ENCODE results near the gene CCDC51. TPM values are rescaled to one million over a fixed set of nuclear protein-coding genes. Genes with fewer than 3 reads are reported as not detected.

The CCDC51 gene
- polyA plus RNA-seq, 1 donor (not counting 4 experiments of a cell fraction or from before 2014, with no cell fraction given), result 27.9 TPM

DNA sequence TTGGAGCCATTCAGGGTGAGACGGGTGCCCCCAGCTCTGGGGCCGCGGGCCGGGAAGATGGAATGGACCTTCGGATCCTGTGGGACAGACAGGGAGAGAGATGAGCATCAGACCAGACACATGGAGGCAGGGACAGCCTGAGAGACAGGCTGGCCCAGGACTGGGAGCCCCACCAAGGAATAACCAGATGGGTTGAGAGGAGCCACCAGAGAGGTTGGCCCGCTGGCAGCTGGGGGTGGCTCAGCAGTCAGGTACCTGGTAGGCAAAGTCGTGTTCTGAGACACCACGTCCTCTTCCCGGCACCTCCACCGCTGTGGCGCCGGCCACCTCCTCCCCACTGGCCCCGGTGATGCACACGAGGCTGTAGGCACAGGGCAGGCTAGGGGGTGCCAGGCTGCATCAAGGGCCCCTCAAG is 23.8 kb downstream of the CCDC51 start:
- H3K27me3 ChIP-seq (ENCODE audit: control insufficient read depth, extremely low read depth, insufficient read depth, low read length), result no peaks in the 10 kb centered on the region
- H2AFZ ChIP-seq (ENCODE audit: control insufficient read depth, low read length), result no peak overlapping the region
- peaks cover 8% of the 10 kb centered on the region for H3K79me2 ChIP-seq (ENCODE audit: control insufficient read depth, insufficient read depth, low read length)
- H3K36me3 ChIP-seq (ENCODE audit: control insufficient read depth in 2 of 2, extremely low read depth in 1 of 2, insufficient read depth in 2 of 2, low read length in 2 of 2), result peaks cover 64 to 72% of the 10 kb centered on the region in 2 experiments
- peaks cover 12% of the 10 kb centered on the region for H3K4me1 ChIP-seq (ENCODE audit: control insufficient read depth, extremely low read depth, insufficient read depth, low read length)
- no peak overlapping the region for H3K4me2 ChIP-seq (ENCODE audit: control insufficient read depth, extremely low read depth, insufficient read depth, low read depth, low read length)
- no peak overlapping the region for H3K9ac ChIP-seq (ENCODE audit: control insufficient read depth, extremely low read depth, insufficient read depth, low read length)
- TF ChIP-seq, protein P1, sequence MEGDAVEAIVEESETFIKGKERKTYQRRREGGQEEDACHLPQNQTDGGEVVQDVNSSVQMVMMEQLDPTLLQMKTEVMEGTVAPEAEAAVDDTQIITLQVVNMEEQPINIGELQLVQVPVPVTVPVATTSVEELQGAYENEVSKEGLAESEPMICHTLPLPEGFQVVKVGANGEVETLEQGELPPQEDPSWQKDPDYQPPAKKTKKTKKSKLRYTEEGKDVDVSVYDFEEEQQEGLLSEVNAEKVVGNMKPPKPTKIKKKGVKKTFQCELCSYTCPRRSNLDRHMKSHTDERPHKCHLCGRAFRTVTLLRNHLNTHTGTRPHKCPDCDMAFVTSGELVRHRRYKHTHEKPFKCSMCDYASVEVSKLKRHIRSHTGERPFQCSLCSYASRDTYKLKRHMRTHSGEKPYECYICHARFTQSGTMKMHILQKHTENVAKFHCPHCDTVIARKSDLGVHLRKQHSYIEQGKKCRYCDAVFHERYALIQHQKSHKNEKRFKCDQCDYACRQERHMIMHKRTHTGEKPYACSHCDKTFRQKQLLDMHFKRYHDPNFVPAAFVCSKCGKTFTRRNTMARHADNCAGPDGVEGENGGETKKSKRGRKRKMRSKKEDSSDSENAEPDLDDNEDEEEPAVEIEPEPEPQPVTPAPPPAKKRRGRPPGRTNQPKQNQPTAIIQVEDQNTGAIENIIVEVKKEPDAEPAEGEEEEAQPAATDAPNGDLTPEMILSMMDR (optimal IDR thresholded peaks at IDR 0.05 in 1 of 3, IDR thresholded peaks at IDR 0.05 in 1 of 3, conservative IDR thresholded peaks at IDR 0.05 in 1 of 3; ENCODE audit: extremely low read depth in 1 of 3, insufficient read depth in 2 of 3, low read length in 3 of 3), result no peak
- TF ChIP-seq EZH2 (IDR thresholded peaks at IDR 0.05; ENCODE audit: low read length), result no peak
- H3K4me3 ChIP-seq (ENCODE audit: control insufficient read depth in 2 of 3, extremely low read depth in 1 of 3, insufficient read depth in 2 of 3, low read depth in 1 of 3, low read length in 3 of 3), result no peak overlapping the region
- no peak overlapping the region for H3K27ac ChIP-seq (ENCODE audit: control insufficient read depth, insufficient read depth, low read length)
- peaks cover 3% of the 10 kb centered on the region for H3K9me1 ChIP-seq (ENCODE audit: control insufficient read depth, extremely low read depth, insufficient read depth, low read length)
- FAIRE-seq (no peak), DNase-seq (ENCODE audit: low read depth, low spot score) (no peak)
- H3K9me3 ChIP-seq (ENCODE audit: control insufficient read depth, low read depth, low read length), result no peaks in the 10 kb centered on the region
- dilution Hi-C loops (cut with MboI; ENCODE audit: extremely low pct_ligation_motif_present, low sequenced_read_pairs), result no loop called here
- peaks cover 10% of the 10 kb centered on the region for H4K20me1 ChIP-seq (ENCODE audit: control insufficient read depth, extremely low read depth, insufficient read depth, low read length)

DNA sequence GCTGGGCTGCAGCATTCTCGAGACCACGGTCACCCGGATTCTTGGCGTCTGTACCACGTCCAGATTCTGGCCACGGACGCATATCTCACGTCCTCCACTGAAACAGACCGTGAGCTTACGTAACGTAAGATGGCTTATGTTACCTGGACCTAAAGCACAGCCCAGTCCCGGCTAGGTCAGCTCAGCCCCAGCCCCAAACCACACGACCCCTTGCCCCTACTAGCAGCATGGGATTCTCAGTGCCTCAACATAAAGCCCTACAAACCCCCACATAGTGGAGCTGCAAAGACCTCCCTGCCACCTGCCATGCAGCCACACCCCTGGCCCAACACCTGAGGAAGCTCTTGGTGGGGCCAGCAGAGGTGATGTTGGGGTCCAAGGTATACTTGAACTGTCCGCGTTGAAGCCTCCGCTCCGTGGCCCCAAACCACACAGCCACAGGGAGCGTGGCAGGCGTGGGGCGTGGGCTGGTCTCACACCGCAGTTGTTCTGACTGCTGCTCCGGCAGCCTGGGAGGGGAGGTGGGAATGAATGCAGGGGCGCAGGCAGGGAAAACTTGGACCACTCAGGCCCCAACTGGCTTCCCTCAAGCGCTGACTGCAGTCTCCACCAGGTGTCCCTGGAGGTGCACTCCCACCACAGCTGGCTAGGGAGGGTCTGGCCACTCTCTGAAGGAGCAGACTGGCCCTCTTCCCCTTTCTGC is 24.5 kb downstream of the CCDC51 start:
- Histone ChIP-seq H3K36me3 (ENCODE audit: control insufficient read depth in 2 of 2, extremely low read depth in 1 of 2, insufficient read depth in 2 of 2, low read length in 2 of 2) (peaks cover 65 to 73% of the 10 kb centered on the region in 2 experiments), H3K4me2 (ENCODE audit: control insufficient read depth, extremely low read depth, insufficient read depth, low read depth, low read length) (no peak overlapping the region), H3K27ac (ENCODE audit: control insufficient read depth, insufficient read depth, low read length) (no peak overlapping the region), H3K9me3 (ENCODE audit: control insufficient read depth, low read depth, low read length) (no peaks in the 10 kb centered on the region), H3K4me3 (ENCODE audit: control insufficient read depth in 2 of 3, extremely low read depth in 1 of 3, insufficient read depth in 2 of 3, low read depth in 1 of 3, low read length in 3 of 3) (no peak overlapping the region), H4K20me1 (ENCODE audit: control insufficient read depth, extremely low read depth, insufficient read depth, low read length) (peaks cover 10% of the 10 kb centered on the region), H3K79me2 (ENCODE audit: control insufficient read depth, insufficient read depth, low read length) (peaks cover 2% of the 10 kb centered on the region), H3K4me1 (ENCODE audit: control insufficient read depth, extremely low read depth, insufficient read depth, low read length) (peaks cover 12% of the 10 kb centered on the region), H3K27me3 (ENCODE audit: control insufficient read depth, extremely low read depth, insufficient read depth, low read length) (no peaks in the 10 kb centered on the region), H2AFZ (ENCODE audit: control insufficient read depth, low read length) (no peak overlapping the region), H3K9me1 (ENCODE audit: control insufficient read depth, extremely low read depth, insufficient read depth, low read length) (peaks cover 3% of the 10 kb centered on the region), H3K9ac (ENCODE audit: control insufficient read depth, extremely low read depth, insufficient read depth, low read length) (no peak overlapping the region)
- TF ChIP-seq EZH2 (IDR thresholded peaks at IDR 0.05; ENCODE audit: low read length), result no peak
- TF ChIP-seq, protein P1 (optimal IDR thresholded peaks at IDR 0.05 in 1 of 3, IDR thresholded peaks at IDR 0.05 in 1 of 3, conservative IDR thresholded peaks at IDR 0.05 in 1 of 3; ENCODE audit: extremely low read depth in 1 of 3, insufficient read depth in 2 of 3, low read length in 3 of 3), result peak in 1 of 3 experiments; percentile 7
- dilution Hi-C loops (cut with MboI; ENCODE audit: extremely low pct_ligation_motif_present, low sequenced_read_pairs), result no loop called here
- FAIRE-seq (no peak), DNase-seq (ENCODE audit: low read depth, low spot score) (no peak)

Data from keratinocyte (primary cell).